ENCODE measurements around the gene SULT1E1.

SULT1E1 gene

DNA sequence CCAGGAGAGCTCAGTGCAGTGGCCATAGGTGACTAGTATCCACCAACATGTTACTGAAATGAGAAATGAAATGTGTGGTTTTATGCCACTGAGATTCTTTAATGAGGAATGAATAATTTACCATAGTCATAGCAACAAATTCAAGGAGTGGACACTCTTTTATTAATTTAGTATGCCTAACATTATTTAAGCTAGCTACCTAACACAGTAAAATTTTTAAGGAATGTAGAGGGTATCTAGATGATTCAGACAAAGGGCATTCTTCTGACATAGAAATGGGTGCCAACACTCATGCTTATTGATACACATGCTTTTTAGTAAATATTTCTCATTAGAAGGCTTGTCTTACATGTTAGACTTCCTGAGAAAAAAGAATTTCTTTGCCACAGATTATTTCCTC lies 66.2 kb downstream of the SULT1E1 start:
- DNase-seq (ENCODE audit: low read depth): no peak

Measured in HS-27A (cell line).